ENCODE measurements around the gene HLA-DRA.

Gene HLA-DRA

GRCh38 chr6:32488083-32488482 is 48.4 kb downstream of the HLA-DRA start:
- 54% methylated on average over 1 of the region's 1 CpG for WGBS (ENCODE audit: insufficient coverage)
- no peaks in the 10 kb centered on the region for H3K9me3 ChIP-seq (ENCODE audit: control extremely low read depth in 1 of 5, control insufficient read depth in 4 of 5, insufficient read depth in 2 of 5, low read depth in 1 of 5, low read length in 4 of 5)
- H3K4me3 ChIP-seq (ENCODE audit: control insufficient read depth in 1 of 7, extremely low read depth in 1 of 7, insufficient read depth in 4 of 7, low read depth in 2 of 7, low read length in 6 of 7), result no peak overlapping the region
- POLR2A ChIA-PET, result no interaction called here
- peaks cover 0 to 6% (median 0%) of the 10 kb centered on the region in 4 experiments for H3K4me1 ChIP-seq (ENCODE audit: control extremely low read depth in 1 of 4, control insufficient read depth in 4 of 4, insufficient read depth in 4 of 4, low read length in 3 of 4)
- no peak overlapping the region for H3K27ac ChIP-seq (ENCODE audit: insufficient read depth in 1 of 2, low read depth in 1 of 2, low read length in 2 of 2, poor library complexity in 1 of 2, severe bottlenecking in 2 of 2)
- no peaks in the 10 kb centered on the region for H3K36me3 ChIP-seq (ENCODE audit: control insufficient read depth in 4 of 4, insufficient read depth in 4 of 4, low read length in 3 of 4)
- DNase-seq, result no peak
- CTCF ChIA-PET, result no interaction called here
- no peaks in the 10 kb centered on the region for H3K27me3 ChIP-seq (replicated peaks in 2 of 5; ENCODE audit: control insufficient read depth in 4 of 5, insufficient read depth in 5 of 5, low read length in 4 of 5)

- H3K4me3 ChIP-seq (ENCODE audit: control insufficient read depth in 1 of 7, extremely low read depth in 1 of 7, insufficient read depth in 4 of 7, low read depth in 2 of 7, low read length in 6 of 7), result no peak overlapping the region
- DNase-seq, result no peak
- ChIA-PET POLR2A (no interaction called here), CTCF (no interaction called here)
- no peaks in the 10 kb centered on the region for H3K27me3 ChIP-seq (replicated peaks in 2 of 5; ENCODE audit: control insufficient read depth in 4 of 5, insufficient read depth in 5 of 5, low read length in 4 of 5)
- H3K36me3 ChIP-seq (ENCODE audit: control insufficient read depth in 4 of 4, insufficient read depth in 4 of 4, low read length in 3 of 4), result no peaks in the 10 kb centered on the region
- no peaks in the 10 kb centered on the region for H3K9me3 ChIP-seq (ENCODE audit: control extremely low read depth in 1 of 5, control insufficient read depth in 4 of 5, insufficient read depth in 2 of 5, low read depth in 1 of 5, low read length in 4 of 5)
- peaks cover 0 to 6% (median 0%) of the 10 kb centered on the region in 4 experiments for H3K4me1 ChIP-seq (ENCODE audit: control extremely low read depth in 1 of 4, control insufficient read depth in 4 of 4, insufficient read depth in 4 of 4, low read length in 3 of 4)
- no peak overlapping the region for H3K27ac ChIP-seq (ENCODE audit: insufficient read depth in 1 of 2, low read depth in 1 of 2, low read length in 2 of 2, poor library complexity in 1 of 2, severe bottlenecking in 2 of 2)
- WGBS (ENCODE audit: insufficient coverage), result no CpG with 5 or more reads among the region's 1 CpG
Observed at GRCh38 chr6:32491700-32492099, 52.0 kb downstream of the HLA-DRA start.

GRCh38 chr6:32492351-32492750 is 52.7 kb downstream of the HLA-DRA start:
- no peak for DNase-seq
- Histone ChIP-seq H3K4me3 (ENCODE audit: control insufficient read depth in 1 of 7, extremely low read depth in 1 of 7, insufficient read depth in 4 of 7, low read depth in 2 of 7, low read length in 6 of 7) (no peak overlapping the region), H3K9me3 (ENCODE audit: control extremely low read depth in 1 of 5, control insufficient read depth in 4 of 5, insufficient read depth in 2 of 5, low read depth in 1 of 5, low read length in 4 of 5) (no peaks in the 10 kb centered on the region), H3K36me3 (ENCODE audit: control insufficient read depth in 4 of 4, insufficient read depth in 4 of 4, low read length in 3 of 4) (no peaks in the 10 kb centered on the region), H3K27ac (ENCODE audit: insufficient read depth in 1 of 2, low read depth in 1 of 2, low read length in 2 of 2, poor library complexity in 1 of 2, severe bottlenecking in 2 of 2) (no peak overlapping the region), H3K27me3 (replicated peaks in 2 of 5; ENCODE audit: control insufficient read depth in 4 of 5, insufficient read depth in 5 of 5, low read length in 4 of 5) (no peaks in the 10 kb centered on the region), H3K4me1 (ENCODE audit: control extremely low read depth in 1 of 4, control insufficient read depth in 4 of 4, insufficient read depth in 4 of 4, low read length in 3 of 4) (peaks cover 0 to 6% (median 0%) of the 10 kb centered on the region in 4 experiments)
- ChIA-PET POLR2A (no interaction called here), CTCF (no interaction called here)

Data from common myeloid progenitor, CD34-positive (primary cell).